ENCODE data around the gene ADAMTS17. TPM values are rescaled to one million over a fixed set of nuclear protein-coding genes. Genes with fewer than 3 reads are reported as not detected.

ADAMTS17 gene
- total and polyA plus RNA-seq, 9 of the 15 experiments (the other 6 are each of a cell fraction or from before 2014, with no cell fraction given): 0.01 to 0.14 (median 0.07) TPM; not detected in 6

- TF ChIP-seq ESRRB (CRISPR knock-in tag; IDR thresholded peaks at IDR 0.05; ENCODE audit: borderline replicate concordance) (no peak), EZH2 (IDR thresholded peaks at IDR 0.05; ENCODE audit: borderline replicate concordance, low read depth, low read length) (no peak), ILF3 (IDR thresholded peaks at IDR 0.05; ENCODE audit: borderline replicate concordance) (no peak), ZBTB40 (IDR thresholded peaks at IDR 0.05) (no peak), ZBTB40 (CRISPR knock-in tag; IDR thresholded peaks at IDR 0.05) (no peak)
Observed at GRCh38 chr15:100154338-100154737, 187.4 kb downstream of the ADAMTS17 start (continued).
